K562 (cell line): ENCODE data around the gene PRM3. TPM values are rescaled to one million over a fixed set of nuclear protein-coding genes. Genes with fewer than 3 reads are reported as not detected.

Source experiments
- ATAC-seq: fragments of 200-7000 bp; cut with Tn5 transposase; 3 replicates; pipeline ENCODE4 v1.9.1; 2020; ENCODE audit warnings: moderate library complexity
- BruUV-seq: library from RNA; stranded (reverse); fragments of 400-500 nt; replicated peaks from 2 replicates; lab custom pipeline; 2021; lab: Mats Ljungman, UMichigan
- CTCF ChIA-PET: fragments of 300-600 bp; formaldehyde crosslinking; extraction: SDS; loops from one replicate; lab custom pipeline; 2021; ENCODE audit warnings: low intra/inter-chr PET ratio; lab: Yijun Ruan, JAX
- POLR2A ChIA-PET: fragments of 300-600, 350-650 bp; sonication (Branson Sonifier 250); formaldehyde crosslinking; extraction: SDS; loops from one replicate; lab custom pipeline; 2021; ENCODE audit warnings: antibody characterized with exemption, inconsistent platforms; lab: Yijun Ruan, JAX
- DNase-seq, 4 experiments: peaks; one replicate each; pipeline versions ENCODE4 v3.0.0 to v3.0.0-alpha.2; 2011 to 2018; ENCODE audit warnings: low spot score in 3 of 4, mixed read lengths in 3 of 4; ENCODE audit errors: extremely low read depth in 1 of 4
- FAIRE-seq: peaks from 2 replicates; lab custom pipeline; 2011; peaks lifted over from hg19 to GRCh38; lab: Jason Lieb, UNC
- H2AFZ ChIP-seq: 2 replicates; pipeline ENCODE4 v1.6.0; 2011; ENCODE audit warnings: low read depth, low read length, control low read depth, inconsistent platforms
- H3K27ac ChIP-seq: fragments of 200-600 bp; 3 replicates; pipeline ENCODE4 v1.8.0; 2011; ENCODE audit warnings: low read depth, mild to moderate bottlenecking, control low read depth, inconsistent platforms, low read length, moderate library complexity, mixed read lengths; ENCODE audit errors: extremely low read depth
- H3K27me3 ChIP-seq, 2 experiments: fragments of 300-600 bp in 1 of 2; 2 replicates in 1 of 2; 3 replicates in 1 of 2; pipeline versions ENCODE4 v1.6.0 to v1.8.0; 2011; ENCODE audit warnings: inconsistent platforms in 2 of 2, low read length in 2 of 2, mild to moderate bottlenecking in 1 of 2, mixed read lengths in 1 of 2, moderate library complexity in 1 of 2; ENCODE audit not compliant: control insufficient read depth in 2 of 2, insufficient read depth in 2 of 2
- H3K36me3 ChIP-seq: fragments of 300-600 bp; 3 replicates; pipeline ENCODE4 v1.8.0; 2011; ENCODE audit warnings: mild to moderate bottlenecking, low read length, inconsistent platforms; ENCODE audit not compliant: control insufficient read depth, insufficient read depth
- H3K4me1 ChIP-seq, 2 experiments: fragments of 200-600 bp in 1 of 2; replicated peaks in 1 of 2; 2 replicates in 1 of 2; 3 replicates in 1 of 2; pipeline versions ENCODE4 v1.5.1 to v1.8.0; 2011; ENCODE audit warnings: inconsistent platforms in 2 of 2, low read length in 2 of 2, mild to moderate bottlenecking in 1 of 2, mixed read lengths in 1 of 2, moderate library complexity in 1 of 2; ENCODE audit not compliant: control insufficient read depth in 2 of 2, insufficient read depth in 2 of 2
- H3K4me2 ChIP-seq: 2 replicates; pipeline ENCODE4 v1.6.1; 2011; ENCODE audit warnings: low read length, control low read depth, inconsistent platforms, mixed read lengths; ENCODE audit not compliant: insufficient read depth
- H3K4me3 ChIP-seq: fragments of 200-600 bp; sonication (generic), shearing (Covaris generic); 2 replicates; pipeline ENCODE4 v1.5.1; 2016; ENCODE audit warnings: control low read depth, inconsistent platforms
- H3K79me2 ChIP-seq: fragments of 200-600 bp; 3 replicates; pipeline ENCODE4 v1.8.0; 2011; ENCODE audit warnings: low read length, inconsistent platforms; ENCODE audit not compliant: control insufficient read depth, insufficient read depth
- H3K9ac ChIP-seq, 2 experiments: 2 replicates each; pipeline versions ENCODE4 v1.6.0 to v1.6.1; 2011; ENCODE audit warnings: low read depth in 2 of 2, low read length in 2 of 2, control low read depth in 1 of 2, inconsistent platforms in 1 of 2, mild to moderate bottlenecking in 1 of 2, mixed read lengths in 1 of 2; ENCODE audit not compliant: insufficient read depth in 1 of 2
- H3K9me1 ChIP-seq: one replicate; pipeline ENCODE4 v1.6.0; 2011; ENCODE audit warnings: inconsistent platforms, mild to moderate bottlenecking, low read length, moderate library complexity; ENCODE audit not compliant: control insufficient read depth, insufficient read depth
- H3K9me3 ChIP-seq: replicated peaks from 2 replicates; pipeline ENCODE4 v1.5.1; 2011; ENCODE audit warnings: low read depth, low read length, inconsistent platforms; ENCODE audit not compliant: control insufficient read depth, insufficient read depth
- H4K20me1 ChIP-seq: replicated peaks from 2 replicates; pipeline ENCODE4 v1.6.1; 2011; ENCODE audit warnings: low read length, inconsistent platforms, mixed read lengths; ENCODE audit not compliant: control insufficient read depth, insufficient read depth
- ARNT ChIP-seq, 2 experiments: fragments of 450-650 bp; IDR thresholded peaks; 2 replicates each; pipeline ENCODE4 v1.6.1; 2016; ENCODE audit warnings: mild to moderate bottlenecking in 1 of 2
- ATF7 ChIP-seq: fragments of 450-650 bp; IDR thresholded peaks from 2 replicates; pipeline ENCODE4 v1.7.1; 2014; ENCODE audit warnings: mild to moderate bottlenecking, moderate library complexity
- BRF1 ChIP-seq: IDR thresholded peaks from 3 replicates; pipeline ENCODE4 v1.6.1; 2011; ENCODE audit warnings: borderline replicate concordance, mild to moderate bottlenecking; ENCODE audit not compliant: insufficient read length; ENCODE audit errors: extremely low read depth
- CHD2 ChIP-seq: IDR thresholded peaks from 2 replicates; pipeline ENCODE4 v1.6.1; 2011; ENCODE audit warnings: low read depth, low read length
- MCM5 ChIP-seq: fragments of 450-650 bp; IDR thresholded peaks from 2 replicates; pipeline ENCODE4 v1.6.1; 2016; ENCODE audit warnings: low read depth
- NFE2L1 ChIP-seq: fragments of 450-650 bp; IDR thresholded peaks from 2 replicates; pipeline ENCODE4 v1.6.1; 2016; ENCODE audit warnings: missing genetic modification characterization, low read depth, mild to moderate bottlenecking, missing compliant biosample characterization, moderate library complexity, borderline replicate concordance
- ZNF785 ChIP-seq: fragments of 250-450 bp; sonication (Bioruptor Pico); IDR thresholded peaks from 2 replicates; pipeline ENCODE4 v1.4.0; 2020; ENCODE audit warnings: mild to moderate bottlenecking
- WGBS: fragments of 100-300 bp; shearing (Covaris generic); methylation state at CpG from one replicate; pipeline ENCODE4 v1.1.6; 2016; ENCODE audit warnings: low coverage, mixed read lengths; ENCODE audit not compliant: insufficient coverage; ENCODE audit errors: missing lambda C conversion rate; 5-methylcytosine and 5-hydroxymethylcytosine counted together
- in situ Hi-C: fragments of 300-500 bp; cut with MboI; formaldehyde crosslinking; loops from 4 replicates; pipeline ENCODE4 v1.15.0; 2018; ENCODE audit warnings: inconsistent platforms, mixed read lengths
- intact Hi-C: fragments of 100-400 bp; cut with micrococcal nuclease; formaldehyde crosslinking; loops from 2 replicates; pipeline ENCODE4 v1.14.2; 2022
- polyA plus RNA-seq, 8 experiments: library from polyadenylated mRNA; depleted of rRNA in 4 of 8; stranded (reverse) in 5 of 8; unstranded in 3 of 8; fragments of >200 nt; fragmentation: Nextera tagmentation in 2 of 8; fragmentation: Illumina TruSeq in 1 of 8; extraction: Ambion mirVana in 2 of 8; extraction: Trizol in 1 of 8; gene quantifications; 2 replicates each; pipeline versions ENCODE4 v1.2.1 to v1.2.3, GENCODE V29; 2011 to 2014; ENCODE audit warnings: inconsistent platforms in 1 of 8, missing spikeins in 1 of 8
- total RNA-seq, 7 experiments: library from RNA; depleted of rRNA in 6 of 7; stranded (reverse); fragments of >200 nt in 6 of 7; fragmentation: Illumina TruSeq in 2 of 7; extraction: Trizol in 2 of 7; gene quantifications; 2 replicates each; pipeline versions ENCODE4 v1.2.1 to v1.2.3, GENCODE V29; 2011 to 2021; ENCODE audit warnings: low replicate concordance in 1 of 7
- TF ChIP-seq, protein P1 (sequence below): fragments of 250-450 bp; sonication (Bioruptor Pico); IDR thresholded peaks from 2 replicates; pipeline ENCODE4 v1.5.0; 2021; ENCODE audit warnings: mild to moderate bottlenecking, borderline replicate concordance

The PRM3 gene
- total and polyA plus RNA-seq, 9 of the 15 experiments (the other 6 are each of a cell fraction or from before 2014, with no cell fraction given): not detected

DNA sequence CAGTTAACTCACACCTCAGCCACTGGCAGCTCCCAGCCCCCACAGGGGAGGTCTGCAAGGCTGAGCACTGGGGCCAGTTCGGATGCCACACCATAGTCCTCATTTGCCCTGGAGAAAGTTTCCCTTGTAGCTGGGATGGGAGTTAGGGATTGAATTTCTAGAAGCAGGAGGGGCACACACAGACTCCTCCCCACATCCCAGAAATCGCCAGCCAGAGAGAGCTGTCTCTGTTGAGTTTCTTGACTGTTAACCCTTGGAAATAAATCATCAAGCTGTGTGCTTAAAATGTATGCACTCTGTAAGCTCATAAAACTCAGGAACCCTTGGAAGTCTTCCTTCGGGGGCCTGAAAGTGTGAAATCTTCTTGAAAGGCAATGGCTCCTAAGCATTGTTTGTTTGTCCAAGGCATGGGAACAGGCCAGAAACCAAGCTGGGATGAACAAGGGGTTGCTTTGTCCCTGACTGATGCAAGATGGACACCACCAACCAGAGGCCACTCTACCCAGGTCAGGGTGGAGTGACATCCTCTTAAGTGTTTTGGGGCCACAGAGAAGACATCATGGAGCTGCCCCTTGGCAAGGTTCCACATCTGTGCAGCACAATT, 394 bp upstream of the PRM3 start:
- no peak overlapping the region for H3K4me3 ChIP-seq
- no peak overlapping the region for H3K9ac ChIP-seq
- no peaks in the 10 kb centered on the region for H3K9me3 ChIP-seq
- DNase-seq: no peak
- no peak overlapping the region for H3K4me2 ChIP-seq
- TF ChIP-seq CHD2: no peak
- TF ChIP-seq ARNT (IDR thresholded peaks at IDR 0.05): no peak
- TF ChIP-seq BRF1: no peak
- TF ChIP-seq MCM5: no peak
- no peak for TF ChIP-seq ATF7
- TF ChIP-seq, protein P1, sequence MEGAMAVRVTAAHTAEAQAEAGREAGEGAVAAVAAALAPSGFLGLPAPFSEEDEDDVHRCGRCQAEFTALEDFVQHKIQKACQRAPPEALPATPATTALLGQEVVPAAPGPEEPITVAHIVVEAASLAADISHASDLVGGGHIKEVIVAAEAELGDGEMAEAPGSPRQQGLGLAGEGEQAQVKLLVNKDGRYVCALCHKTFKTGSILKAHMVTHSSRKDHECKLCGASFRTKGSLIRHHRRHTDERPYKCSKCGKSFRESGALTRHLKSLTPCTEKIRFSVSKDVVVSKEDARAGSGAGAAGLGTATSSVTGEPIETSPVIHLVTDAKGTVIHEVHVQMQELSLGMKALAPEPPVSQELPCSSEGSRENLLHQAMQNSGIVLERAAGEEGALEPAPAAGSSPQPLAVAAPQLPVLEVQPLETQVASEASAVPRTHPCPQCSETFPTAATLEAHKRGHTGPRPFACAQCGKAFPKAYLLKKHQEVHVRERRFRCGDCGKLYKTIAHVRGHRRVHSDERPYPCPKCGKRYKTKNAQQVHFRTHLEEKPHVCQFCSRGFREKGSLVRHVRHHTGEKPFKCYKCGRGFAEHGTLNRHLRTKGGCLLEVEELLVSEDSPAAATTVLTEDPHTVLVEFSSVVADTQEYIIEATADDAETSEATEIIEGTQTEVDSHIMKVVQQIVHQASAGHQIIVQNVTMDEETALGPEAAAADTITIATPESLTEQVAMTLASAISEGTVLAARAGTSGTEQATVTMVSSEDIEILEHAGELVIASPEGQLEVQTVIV (CRISPR knock-in tag): no peak
- TF ChIP-seq ZNF785: no peak
- TF ChIP-seq NFE2L1 (tag): no peak
- 0 out of 2 replicates have a peak, but pooled peaks cover 2% of the 10 kb centered on the region for H4K20me1 ChIP-seq
- no peak; the same call in 2 of the 3 replicates for ATAC-seq
- BruUV-seq: no TSS peak
- 8% methylated on average over 2 of the region's 3 CpGs for WGBS
- ChIA-PET POLR2A (interaction anchor here (0.5 to 1.8 kb wide), 7 partner anchors 8 to 1565 kb away, joined by 3 to 8 read pairs (median 3); partner anchors contain the start of gene SOCS1), CTCF (no interaction called here)
- H3K27me3 ChIP-seq: peaks cover 21 to 33% of the 10 kb centered on the region in 2 experiments; a peak in 4 of 5 replicates
- intact Hi-C loops: no loop called here
- H2AFZ ChIP-seq: no peak overlapping the region
- no peak overlapping the region for H3K27ac ChIP-seq
- in situ Hi-C loops: no loop called here
- FAIRE-seq: no peak
- no peaks in the 10 kb centered on the region for H3K9me1 ChIP-seq
- H3K4me1 ChIP-seq: peaks cover 0 to 15% of the 10 kb centered on the region in 2 experiments; a peak in 1 of 5 replicates
- no peaks in the 10 kb centered on the region for H3K36me3 ChIP-seq
- no peaks in the 10 kb centered on the region for H3K79me2 ChIP-seq
